Loucy (cell line): ENCODE measurements around the gene LRRK1.

Source experiments
- EZH2phosphoT487 ChIP-seq: fragments of 200-600 bp; IDR thresholded peaks from 2 replicates; pipeline ENCODE4 v1.6.1; 2018; ENCODE audit warnings: antibody characterized with exemption, mild to moderate bottlenecking, moderate library complexity, borderline replicate concordance
- TF ChIP-seq, protein P1 (sequence below): fragments of 200-600 bp; sonication (generic); conservative IDR thresholded peaks from 2 replicates; pipeline ENCODE4 v1.5.1; 2014; ENCODE audit warnings: mild to moderate bottlenecking, antibody characterized with exemption, low read length

GRCh38 chr15:101112336-101113113, 193.4 kb downstream of the LRRK1 start:
- TF ChIP-seq, protein P1, sequence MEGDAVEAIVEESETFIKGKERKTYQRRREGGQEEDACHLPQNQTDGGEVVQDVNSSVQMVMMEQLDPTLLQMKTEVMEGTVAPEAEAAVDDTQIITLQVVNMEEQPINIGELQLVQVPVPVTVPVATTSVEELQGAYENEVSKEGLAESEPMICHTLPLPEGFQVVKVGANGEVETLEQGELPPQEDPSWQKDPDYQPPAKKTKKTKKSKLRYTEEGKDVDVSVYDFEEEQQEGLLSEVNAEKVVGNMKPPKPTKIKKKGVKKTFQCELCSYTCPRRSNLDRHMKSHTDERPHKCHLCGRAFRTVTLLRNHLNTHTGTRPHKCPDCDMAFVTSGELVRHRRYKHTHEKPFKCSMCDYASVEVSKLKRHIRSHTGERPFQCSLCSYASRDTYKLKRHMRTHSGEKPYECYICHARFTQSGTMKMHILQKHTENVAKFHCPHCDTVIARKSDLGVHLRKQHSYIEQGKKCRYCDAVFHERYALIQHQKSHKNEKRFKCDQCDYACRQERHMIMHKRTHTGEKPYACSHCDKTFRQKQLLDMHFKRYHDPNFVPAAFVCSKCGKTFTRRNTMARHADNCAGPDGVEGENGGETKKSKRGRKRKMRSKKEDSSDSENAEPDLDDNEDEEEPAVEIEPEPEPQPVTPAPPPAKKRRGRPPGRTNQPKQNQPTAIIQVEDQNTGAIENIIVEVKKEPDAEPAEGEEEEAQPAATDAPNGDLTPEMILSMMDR: no peak
- TF ChIP-seq EZH2phosphoT487: no peak
